ENCODE measurements around the gene EN1. TPM values are rescaled to one million over a fixed set of nuclear protein-coding genes. Genes with fewer than 3 reads are reported as not detected.

EN1 gene
- polyA plus RNA-seq, 2 of the 4 experiments (the other 2 are of a cell fraction): 0.06 to 0.92 TPM

DNA sequence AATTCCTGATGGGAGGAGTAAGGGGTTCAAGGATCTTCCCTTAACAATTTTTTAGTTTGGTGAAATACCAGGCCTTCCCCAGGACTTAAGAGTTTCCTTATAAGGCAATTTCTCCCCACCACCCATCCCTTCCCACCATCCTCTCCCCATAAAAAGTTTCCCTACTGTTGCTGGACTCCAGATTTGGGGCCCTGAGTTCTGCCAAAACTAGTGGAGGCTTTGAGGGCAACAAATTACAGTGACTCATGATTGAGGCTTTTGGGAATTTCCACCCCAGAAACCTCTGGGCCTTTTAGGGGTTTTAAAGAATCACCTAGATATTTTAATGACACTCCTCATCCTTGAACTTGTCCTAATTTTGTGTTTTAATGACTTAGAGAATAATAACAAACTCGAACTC lies 14.3 kb upstream of the EN1 start:
- H3K9me3 ChIP-seq: no peaks in the 10 kb centered on the region
- H3K27ac ChIP-seq: no peak overlapping the region
- 5% methylated on average over 1 of the region's 1 CpG for WGBS (ENCODE audit: missing lambda C conversion rate)
- no peak overlapping the region for H3K4me2 ChIP-seq
- TF ChIP-seq MYC (IDR thresholded peaks at IDR 0.05; ENCODE audit: borderline replicate concordance, low read length): no peak
- FAIRE-seq: no peak
- ChIA-PET CTCF (interaction anchor here (1.2 to 2.6 kb wide), 2 partner anchors 640 to 659 kb away, joined by 5 read pairs; no protein-coding TSS in a partner anchor), POLR2A (no interaction called here)
- ATAC-seq: no peak
- H3K4me1 ChIP-seq: peaks cover 5% of the 10 kb centered on the region; the same call in 1 of the 3 replicates
- DNase-seq (ENCODE audit: low read depth in 1 of 2, low spot score in 1 of 2): no peak
- no peak overlapping the region for H3K4me3 ChIP-seq

DNA sequence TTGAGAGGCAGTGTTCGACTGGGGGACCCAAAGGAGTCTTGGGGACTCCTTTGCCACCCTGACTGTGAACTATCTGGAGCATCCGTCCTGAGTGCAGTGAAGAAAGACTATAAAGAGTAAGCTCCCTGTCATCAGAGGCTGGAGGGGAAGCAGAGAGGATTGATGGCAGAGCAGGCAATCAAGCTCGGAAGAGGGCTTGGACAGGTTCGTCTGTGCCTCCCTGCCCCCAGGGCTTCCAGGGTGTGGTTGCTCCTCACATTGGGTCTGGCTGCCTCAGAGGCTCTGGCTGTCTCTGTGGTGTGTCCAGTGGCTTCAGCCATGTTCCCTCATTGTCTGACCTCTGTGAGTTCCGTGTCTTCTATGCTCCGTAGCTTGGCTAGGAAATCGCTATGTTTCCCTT lies 13.8 kb upstream of the EN1 start:
- WGBS (ENCODE audit: missing lambda C conversion rate): 64% methylated on average over 7 of the region's 7 CpGs
- POLR2A ChIA-PET: no interaction called here

DNA sequence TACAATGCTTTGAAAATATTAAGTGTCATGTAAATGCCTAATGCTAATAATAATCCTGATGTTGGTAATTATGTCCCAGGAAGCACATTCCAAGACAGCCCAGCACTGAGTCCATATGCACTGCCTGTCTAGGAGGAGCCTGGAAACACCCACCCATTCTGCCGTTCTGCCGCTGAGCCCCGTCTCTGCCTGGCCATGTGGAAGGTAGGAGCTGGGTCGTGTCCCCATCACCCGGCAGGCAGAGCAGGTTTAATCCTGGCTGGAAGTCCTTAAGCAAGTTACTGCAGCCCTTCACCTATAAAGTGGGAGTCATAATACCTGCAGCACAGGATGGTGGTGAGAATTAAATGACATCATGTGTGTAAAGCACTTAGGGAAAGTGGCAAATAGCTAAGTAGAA lies 13.1 kb upstream of the EN1 start:
- Histone ChIP-seq H3K4me2 (no peak overlapping the region), H3K4me1 (peaks cover 5% of the 10 kb centered on the region; the same call in 1 of the 3 replicates), H3K4me3 (no peak overlapping the region), H3K27ac (no peak overlapping the region), H3K9me3 (no peaks in the 10 kb centered on the region)
- FAIRE-seq (no peak), DNase-seq (ENCODE audit: low read depth in 1 of 2, low spot score in 1 of 2) (no peak), ATAC-seq (no peak)
- no peak for TF ChIP-seq CBX8 (IDR thresholded peaks at IDR 0.05)
- no peak for TF ChIP-seq HOXB13 (CRISPR knock-in tag; IDR thresholded peaks at IDR 0.05; ENCODE audit: low read depth)
- no peak for TF ChIP-seq CHD4 (IDR thresholded peaks at IDR 0.05; ENCODE audit: borderline replicate concordance)
- no peak for TF ChIP-seq BHLHE40 (IDR thresholded peaks at IDR 0.05; ENCODE audit: low read depth, low read length)
- no peak for TF ChIP-seq ZNF302 (CRISPR knock-in tag; IDR thresholded peaks at IDR 0.05)
- TF ChIP-seq, protein P1, sequence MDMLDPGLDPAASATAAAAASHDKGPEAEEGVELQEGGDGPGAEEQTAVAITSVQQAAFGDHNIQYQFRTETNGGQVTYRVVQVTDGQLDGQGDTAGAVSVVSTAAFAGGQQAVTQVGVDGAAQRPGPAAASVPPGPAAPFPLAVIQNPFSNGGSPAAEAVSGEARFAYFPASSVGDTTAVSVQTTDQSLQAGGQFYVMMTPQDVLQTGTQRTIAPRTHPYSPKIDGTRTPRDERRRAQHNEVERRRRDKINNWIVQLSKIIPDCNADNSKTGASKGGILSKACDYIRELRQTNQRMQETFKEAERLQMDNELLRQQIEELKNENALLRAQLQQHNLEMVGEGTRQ (IDR thresholded peaks at IDR 0.05): no peak
- TF ChIP-seq RAD21 (conservative IDR thresholded peaks at IDR 0.05 in 1 of 2, IDR thresholded peaks at IDR 0.05 in 1 of 2): no peak
- TF ChIP-seq NPAS2 (CRISPR knock-in tag; IDR thresholded peaks at IDR 0.05; ENCODE audit: borderline replicate concordance): no peak
- no peak for TF ChIP-seq TFCP2L1 (CRISPR knock-in tag; IDR thresholded peaks at IDR 0.05)
- no peak for TF ChIP-seq SREBF2 (IDR thresholded peaks at IDR 0.05)
- no peak for TF ChIP-seq RNF2 (IDR thresholded peaks at IDR 0.05; ENCODE audit: borderline replicate concordance, low read depth)
- no peak for TF ChIP-seq GATA3 (IDR thresholded peaks at IDR 0.05; ENCODE audit: borderline replicate concordance)
- no peak for TF ChIP-seq MAFK (IDR thresholded peaks at IDR 0.05; ENCODE audit: partially characterized antibody)
- TF ChIP-seq CEBPB (IDR thresholded peaks at IDR 0.05): no peak
- no peak for TF ChIP-seq MYC (IDR thresholded peaks at IDR 0.05; ENCODE audit: borderline replicate concordance, low read length)
- TF ChIP-seq ESRRA (IDR thresholded peaks at IDR 0.05; ENCODE audit: borderline replicate concordance, low read length): no peak
- TF ChIP-seq JUNB (IDR thresholded peaks at IDR 0.05): no peak
- TF ChIP-seq PHF8 (IDR thresholded peaks at IDR 0.05; ENCODE audit: borderline replicate concordance, low read depth): no peak
- no peak for TF ChIP-seq KDM1A (IDR thresholded peaks at IDR 0.05; ENCODE audit: low read depth)
- WGBS (ENCODE audit: missing lambda C conversion rate): 42% methylated on average over 5 of the region's 5 CpGs
- ChIA-PET CTCF (interaction anchor here (0.7 to 1.3 kb wide), 6 partner anchors 390 to 782 kb away, joined by 3 to 5 read pairs (median 3); no protein-coding TSS in a partner anchor), POLR2A (no interaction called here)

More for the DNA sequence above, 13.8 kb upstream of the EN1 start:
- no peak for TF ChIP-seq CHD2 (IDR thresholded peaks at IDR 0.05; ENCODE audit: low read length, partially characterized antibody)
- TF ChIP-seq MYC (IDR thresholded peaks at IDR 0.05; ENCODE audit: borderline replicate concordance, low read length): no peak
- TF ChIP-seq, protein P2, sequence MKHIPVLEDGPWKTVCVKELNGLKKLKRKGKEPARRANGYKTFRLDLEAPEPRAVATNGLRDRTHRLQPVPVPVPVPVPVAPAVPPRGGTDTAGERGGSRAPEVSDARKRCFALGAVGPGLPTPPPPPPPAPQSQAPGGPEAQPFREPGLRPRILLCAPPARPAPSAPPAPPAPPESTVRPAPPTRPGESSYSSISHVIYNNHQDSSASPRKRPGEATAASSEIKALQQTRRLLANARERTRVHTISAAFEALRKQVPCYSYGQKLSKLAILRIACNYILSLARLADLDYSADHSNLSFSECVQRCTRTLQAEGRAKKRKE (CRISPR knock-in tag; IDR thresholded peaks at IDR 0.05; ENCODE audit: low read depth): no peak
- TF ChIP-seq ZNF302 (CRISPR knock-in tag; IDR thresholded peaks at IDR 0.05): no peak
- TF ChIP-seq HDAC2 (IDR thresholded peaks at IDR 0.05): no peak
- TF ChIP-seq TFCP2L1 (CRISPR knock-in tag; IDR thresholded peaks at IDR 0.05): no peak
- Histone ChIP-seq H3K4me3 (no peak overlapping the region), H3K9me3 (no peaks in the 10 kb centered on the region), H3K4me2 (no peak overlapping the region), H3K4me1 (peaks cover 5% of the 10 kb centered on the region; the same call in 1 of the 3 replicates), H3K27ac (no peak overlapping the region)
- CTCF ChIA-PET: interaction anchor here (0.8 to 1.2 kb wide), 2 partner anchors 391 to 640 kb away, joined by 3 to 5 read pairs; no protein-coding TSS in a partner anchor
- no peak for ATAC-seq
- no peak for DNase-seq (ENCODE audit: low read depth in 1 of 2, low spot score in 1 of 2)
- no peak for FAIRE-seq

Data from A549 (cell line).